NCI-H748 (cell line): ENCODE measurements around the gene NETO2.
A peak's percentile ranks its signal among the peaks of the same experiment; 100 is the strongest.
"Not testable (repeated sequence)": the region's sequence is repeated elsewhere in the genome, so short reads cannot be mapped to it uniquely, and the experiment has no call there.

Experiments
- DNase-seq: peaks from one replicate; lab custom pipeline; 2025; ENCODE audit not compliant: unreplicated experiment; lab: John Stamatoyannopoulos, UW

Gene NETO2

DNA sequence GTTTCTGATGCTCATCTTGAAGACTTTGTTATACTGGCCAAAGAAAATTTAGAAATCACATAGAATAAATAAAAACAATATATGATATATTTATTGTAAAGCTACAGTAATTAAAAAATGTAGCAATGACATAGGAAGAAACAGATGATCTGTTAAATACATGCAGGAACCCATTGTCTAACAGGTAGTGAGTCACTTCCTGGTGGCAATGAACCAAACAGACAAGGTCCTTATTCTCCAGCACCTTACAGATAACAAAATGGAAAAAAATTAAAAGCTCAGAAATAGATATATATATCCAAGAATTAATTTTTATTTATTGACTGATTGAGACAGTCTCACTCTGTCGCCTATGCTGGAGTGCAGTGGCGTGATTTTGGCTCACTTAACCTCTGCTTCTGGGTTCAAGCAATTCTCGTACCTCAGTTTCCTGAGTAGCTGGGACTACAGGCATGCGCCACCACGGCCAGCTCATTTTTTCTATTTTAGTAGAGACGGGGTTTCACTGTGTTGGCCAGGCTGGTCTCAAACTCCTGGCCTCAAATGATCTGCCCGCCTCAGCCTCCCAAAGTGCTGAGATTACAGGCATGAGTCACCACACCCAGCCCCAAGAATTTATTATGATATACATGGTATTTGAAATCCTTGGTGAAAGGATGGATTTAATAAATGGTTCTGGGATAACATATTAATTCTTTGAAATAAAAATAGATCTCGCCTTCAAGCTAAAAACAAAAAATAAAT, 7.5 kb downstream of the NETO2 start:
- no peak for DNase-seq

- no peak for DNase-seq
Observed at GRCh38 chr16:47134550-47134949, 9.2 kb downstream of the NETO2 start.

GRCh38 chr16:47132308-47132707, 11.4 kb downstream of the NETO2 start:
- DNase-seq: no peak

DNA sequence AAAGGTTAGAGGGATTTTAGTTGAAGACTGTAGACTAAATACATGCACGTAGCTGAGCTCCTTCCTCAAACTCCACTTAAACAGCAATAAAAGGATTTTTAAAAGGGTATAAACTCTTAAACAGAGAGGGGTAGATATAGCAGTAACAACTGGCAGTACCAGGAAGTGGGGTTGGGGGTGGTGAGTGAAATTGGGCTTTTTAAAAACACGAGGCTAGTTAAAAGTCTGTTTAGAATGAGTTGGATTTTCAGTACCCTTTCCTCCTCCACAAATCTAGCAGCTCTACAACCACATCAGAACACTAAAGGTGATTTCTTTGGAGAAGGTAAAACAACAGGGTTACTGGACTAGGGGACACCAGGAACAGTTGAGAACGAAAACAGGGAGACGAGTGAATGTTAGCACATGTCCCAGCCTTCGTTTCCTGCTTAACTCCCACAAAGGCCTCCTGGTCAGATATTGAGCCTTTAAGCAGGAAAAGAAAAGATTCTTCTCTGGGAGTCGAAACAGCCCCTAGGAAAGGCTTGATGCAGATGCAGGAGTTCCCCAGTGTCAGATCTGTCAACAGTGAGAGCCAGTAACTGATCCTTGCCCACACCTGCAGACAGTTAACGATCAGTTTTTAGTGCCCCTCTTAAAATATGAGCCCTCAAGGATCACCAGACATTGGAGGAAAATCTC, 13.8 kb downstream of the NETO2 start:
- DNase-seq: no peak

GRCh38 chr16:47127541-47127940, 16.2 kb downstream of the NETO2 start:
- no peak for DNase-seq

- DNase-seq: no peak
Observed at GRCh38 chr16:47125757-47126156, 18.0 kb downstream of the NETO2 start.

DNA sequence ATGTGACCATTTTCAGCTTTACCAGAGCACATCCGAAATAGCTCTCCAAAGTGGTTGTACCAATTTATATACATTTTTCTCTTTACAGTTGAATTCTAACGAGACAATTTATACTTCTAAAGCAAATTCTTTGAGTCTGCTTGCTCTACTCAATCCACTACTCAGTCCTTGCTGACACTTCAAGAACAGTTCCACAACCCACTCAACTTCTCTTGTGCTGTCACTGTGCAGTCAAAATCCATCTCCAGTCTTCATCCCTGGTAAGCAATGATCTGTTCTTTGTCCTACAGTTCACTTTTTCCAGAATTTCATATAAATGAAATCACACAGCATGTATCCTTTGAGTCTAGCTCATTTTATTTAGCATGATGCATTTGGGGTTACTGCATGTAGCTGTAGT, 30.6 kb downstream of the NETO2 start:
- no peak for DNase-seq

- no peak for DNase-seq
Observed at GRCh38 chr16:47110939-47111338, 32.8 kb downstream of the NETO2 start.

- no peak for DNase-seq
Observed at GRCh38 chr16:47109361-47109760, 34.4 kb downstream of the NETO2 start.

DNA sequence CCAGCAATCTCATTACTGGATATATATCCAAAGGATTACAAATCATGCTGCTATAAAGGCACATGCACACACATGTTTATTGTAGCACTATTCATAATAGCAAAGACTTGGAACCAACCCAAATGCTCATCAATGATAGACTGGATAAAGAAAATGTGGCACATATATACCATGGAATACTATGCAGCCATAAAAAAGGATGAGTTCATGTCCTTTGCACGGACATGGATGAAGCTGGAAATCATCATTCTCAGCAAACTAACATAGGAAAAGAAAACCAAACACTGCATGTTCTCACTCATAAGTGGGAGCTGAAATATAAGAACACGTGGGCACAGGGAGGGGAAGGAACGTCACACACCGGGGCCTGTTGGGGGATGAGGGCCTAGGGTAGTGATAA, 40.8 kb downstream of the NETO2 start:
- DNase-seq: not testable (repeated sequence)

- DNase-seq: not testable (repeated sequence)
Observed at GRCh38 chr16:47097154-47097553, 46.6 kb downstream of the NETO2 start.

- no peak for DNase-seq
Observed at GRCh38 chr16:47096297-47096696, 47.4 kb downstream of the NETO2 start.

DNA sequence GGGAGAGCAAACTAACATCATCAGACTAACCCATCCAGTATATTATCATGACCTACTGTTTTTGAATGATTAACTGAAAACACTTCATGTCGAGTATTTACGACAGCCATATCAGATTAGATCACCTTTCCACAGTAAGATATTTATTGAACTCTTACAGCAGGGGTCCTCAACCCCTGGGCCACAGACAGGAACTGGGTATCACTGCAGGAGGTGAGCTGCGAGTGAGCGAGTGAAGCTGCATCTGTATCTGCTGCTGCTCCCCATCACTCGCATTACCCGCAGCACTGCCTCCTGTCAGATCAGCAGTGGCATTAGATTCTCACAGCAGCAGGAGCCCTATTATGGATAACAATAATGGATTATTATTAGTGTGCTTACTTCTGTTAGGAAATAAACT, 59.5 kb downstream of the NETO2 start:
- DNase-seq: no peak

DNA sequence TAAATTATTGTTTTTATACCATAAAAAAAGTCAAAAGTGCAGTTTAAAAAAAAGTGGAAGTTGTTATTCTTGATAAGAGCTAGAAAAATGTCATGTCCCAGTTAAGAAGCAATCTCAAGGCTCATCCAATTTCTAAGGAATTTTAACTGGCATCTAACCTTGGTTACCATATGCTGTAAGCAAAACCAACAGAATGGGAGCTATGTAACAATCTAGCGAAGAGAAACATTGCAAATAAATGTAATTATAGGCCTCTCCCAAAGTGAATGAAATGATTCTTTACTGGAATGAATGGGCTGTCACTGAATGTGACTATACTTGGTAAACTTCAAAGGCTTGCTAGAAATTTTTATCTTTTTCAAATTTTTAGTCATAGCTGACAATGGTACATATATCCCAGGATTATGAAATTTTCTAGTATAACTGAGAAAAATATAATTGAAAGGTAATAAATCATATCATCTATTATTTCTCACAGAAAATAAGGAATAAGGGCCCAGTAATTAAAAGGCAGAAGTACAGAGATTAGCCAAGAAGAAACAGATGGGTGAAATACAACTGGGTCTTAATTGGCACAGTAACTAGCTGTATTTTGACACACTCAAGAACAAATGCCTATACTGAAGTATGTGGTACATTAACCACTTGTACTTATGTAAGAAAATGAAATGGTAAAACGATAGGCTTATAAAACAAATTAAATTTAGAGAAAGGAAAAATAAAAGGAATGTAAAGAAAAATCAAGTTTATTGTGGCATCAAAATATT, 61.5 kb downstream of the NETO2 start:
- DNase-seq: no peak

GRCh38 chr16:47081115-47081514, 62.6 kb downstream of the NETO2 start:
- DNase-seq: no peak

GRCh38 chr16:47079860-47080259, 63.9 kb downstream of the NETO2 start:
- no peak for DNase-seq

DNA sequence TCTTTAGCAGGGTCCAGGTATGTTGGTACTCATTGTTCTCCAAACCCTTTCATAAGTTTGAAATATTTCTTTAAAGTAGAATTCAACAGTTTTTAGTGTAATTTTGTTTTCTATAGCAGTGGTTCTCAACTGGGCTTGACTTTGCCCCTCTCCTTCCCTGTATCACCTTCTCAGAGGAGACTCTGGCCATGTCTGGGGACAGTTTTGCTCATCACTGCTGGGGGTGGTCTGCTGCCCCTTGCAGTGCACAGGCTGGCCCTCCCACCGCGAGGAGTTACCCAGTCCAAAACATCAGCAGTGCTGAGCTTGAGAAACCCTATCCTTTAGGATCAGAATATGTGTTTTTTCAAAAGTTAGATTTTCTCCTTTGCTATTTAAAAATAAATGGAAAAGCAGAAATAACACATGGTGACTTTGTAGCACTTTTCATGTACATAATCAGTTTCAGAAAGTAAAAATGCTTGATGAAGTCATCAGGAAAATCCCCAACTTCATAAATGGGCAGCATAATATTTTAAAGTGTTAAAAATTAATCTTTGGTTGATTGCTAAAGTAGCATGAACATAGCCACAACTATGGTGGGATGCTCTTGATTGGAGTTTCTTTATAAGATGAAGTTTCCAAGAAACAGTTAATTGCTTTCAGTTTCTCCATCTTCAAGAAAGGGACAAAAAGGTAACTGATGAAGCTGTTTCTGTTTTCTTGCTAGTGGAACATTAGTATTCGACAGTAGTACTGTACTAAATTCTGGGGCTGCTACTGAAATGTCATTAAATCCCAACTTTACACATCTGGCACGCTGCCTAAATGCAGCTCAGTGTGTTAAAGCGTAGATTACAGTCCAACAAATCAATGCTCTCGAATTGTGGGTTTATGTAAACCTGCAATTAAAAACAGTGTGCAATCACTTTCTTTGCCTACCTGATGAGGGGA, 70.3 kb downstream of the NETO2 start:
- peak; percentile 53 for DNase-seq

DNA sequence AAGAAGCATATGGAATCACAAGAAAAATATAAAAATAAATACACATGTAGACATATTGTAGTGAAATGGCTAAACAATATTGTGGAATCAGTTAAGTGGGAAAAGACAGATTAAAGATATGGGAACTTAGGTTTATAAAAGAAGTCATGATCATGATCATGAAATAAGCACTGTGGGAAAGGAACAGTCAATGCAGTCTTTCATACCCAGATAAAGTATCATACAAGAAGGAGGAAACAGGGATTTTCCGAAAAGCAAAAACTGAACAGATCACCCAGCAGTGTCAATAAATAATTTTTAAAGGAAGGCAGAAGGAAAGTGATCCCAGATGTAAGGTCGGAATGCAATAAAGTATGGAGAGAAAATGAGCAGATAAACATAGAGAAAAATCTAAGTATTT, 71.6 kb downstream of the NETO2 start:
- no peak for DNase-seq

DNA sequence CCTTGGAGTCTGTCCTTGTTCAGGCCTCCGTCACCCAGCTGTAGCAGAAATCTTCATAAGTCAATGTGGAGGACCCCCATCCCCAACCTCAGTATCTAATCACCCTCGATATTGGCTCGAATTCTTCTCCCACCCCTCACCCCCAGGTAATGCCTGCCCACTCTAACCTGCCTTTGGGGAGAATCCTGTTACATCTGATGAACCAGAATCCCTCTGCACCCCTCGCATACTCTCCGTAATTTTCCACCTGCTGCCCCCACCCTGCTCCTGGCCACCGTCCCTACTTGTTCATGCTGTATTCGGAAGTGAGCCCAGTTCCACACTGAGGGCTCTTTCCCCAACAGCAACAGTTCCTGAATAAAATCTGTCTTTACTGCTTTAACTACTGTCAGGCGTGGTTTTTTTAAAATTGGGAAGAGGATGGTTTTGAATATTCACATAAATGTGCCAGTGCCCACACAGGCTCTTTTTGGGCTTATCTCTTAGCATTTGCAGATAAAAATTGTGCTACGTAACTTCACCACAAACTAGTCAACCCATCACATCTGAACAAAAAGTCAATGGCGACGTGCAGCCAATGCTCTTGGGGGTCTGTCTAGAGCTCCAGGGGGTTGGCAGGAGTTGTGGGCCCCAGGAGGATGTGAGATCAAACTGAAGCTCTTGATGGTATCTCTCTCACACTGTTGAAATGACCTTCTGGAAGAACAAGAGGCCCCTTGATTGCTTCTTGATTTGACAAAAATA, 73.7 kb downstream of the NETO2 start:
- no peak for DNase-seq

- DNase-seq: no peak
Observed at GRCh38 chr16:47069313-47069712, 74.4 kb downstream of the NETO2 start.
